LNCaP clone FGC (cell line): ENCODE results near the gene EREG.

Experiments used
- DNase-seq: peaks from one replicate; pipeline ENCODE4 v3.0.0-alpha.2; 2011; ENCODE audit warnings: low read depth
- H3K4me3 ChIP-seq: 2 replicates; pipeline ENCODE4 v1.5.1; 2011; ENCODE audit warnings: mild to moderate bottlenecking, low read depth, low read length, control low read depth
- TF ChIP-seq, protein P1 (sequence below): IDR thresholded peaks from 2 replicates; pipeline ENCODE4 v1.5.1; 2012; ENCODE audit warnings: mild to moderate bottlenecking; ENCODE audit not compliant: control insufficient read depth, insufficient read depth; ENCODE audit errors: extremely low read depth

EREG gene, protein sequence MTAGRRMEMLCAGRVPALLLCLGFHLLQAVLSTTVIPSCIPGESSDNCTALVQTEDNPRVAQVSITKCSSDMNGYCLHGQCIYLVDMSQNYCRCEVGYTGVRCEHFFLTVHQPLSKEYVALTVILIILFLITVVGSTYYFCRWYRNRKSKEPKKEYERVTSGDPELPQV

DNA sequence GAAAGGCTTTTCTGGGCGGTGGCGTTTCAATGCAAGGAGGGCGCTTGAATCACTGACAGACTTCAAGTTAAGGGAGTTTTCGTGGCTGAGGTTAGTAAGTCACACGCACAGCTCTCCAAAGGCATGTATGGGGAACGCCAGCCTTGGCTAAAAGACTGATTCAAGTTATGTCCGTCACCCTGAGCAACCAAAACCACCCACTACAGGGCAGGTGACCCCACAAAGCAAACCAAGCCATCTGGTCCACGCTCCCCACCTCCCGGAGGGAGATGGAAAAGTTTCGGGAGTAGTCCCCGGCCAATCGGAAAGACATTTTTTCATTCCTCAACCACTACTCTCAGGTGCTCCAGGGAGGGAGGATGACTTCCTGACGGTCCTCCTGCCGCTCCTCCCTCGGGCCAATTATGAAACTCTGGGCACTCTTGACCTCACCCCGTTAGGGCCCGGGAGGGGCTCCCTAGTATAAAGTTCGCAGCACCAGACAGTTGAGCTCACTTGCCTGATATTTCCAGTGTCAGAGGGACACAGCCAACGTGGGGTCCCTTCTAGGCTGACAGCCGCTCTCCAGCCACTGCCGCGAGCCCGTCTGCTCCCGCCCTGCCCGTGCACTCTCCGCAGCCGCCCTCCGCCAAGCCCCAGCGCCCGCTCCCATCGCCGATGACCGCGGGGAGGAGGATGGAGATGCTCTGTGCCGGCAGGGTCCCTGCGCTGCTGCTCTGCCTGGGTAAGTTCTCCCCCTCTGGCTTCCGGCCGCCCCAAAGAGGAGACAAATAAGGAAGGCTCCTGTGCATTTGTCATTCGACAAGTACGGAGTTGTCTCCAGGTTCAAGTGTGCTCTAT lies at the start of gene EREG:
Gene EREG (plus strand): TSS at position 494 of the 840 bp plus-strand sequence. CDS start 164 bp downstream, at position 658.
- H3K4me3 ChIP-seq: no peak within 1 kb of the TSS
- DNase-seq: no peak

DNA sequence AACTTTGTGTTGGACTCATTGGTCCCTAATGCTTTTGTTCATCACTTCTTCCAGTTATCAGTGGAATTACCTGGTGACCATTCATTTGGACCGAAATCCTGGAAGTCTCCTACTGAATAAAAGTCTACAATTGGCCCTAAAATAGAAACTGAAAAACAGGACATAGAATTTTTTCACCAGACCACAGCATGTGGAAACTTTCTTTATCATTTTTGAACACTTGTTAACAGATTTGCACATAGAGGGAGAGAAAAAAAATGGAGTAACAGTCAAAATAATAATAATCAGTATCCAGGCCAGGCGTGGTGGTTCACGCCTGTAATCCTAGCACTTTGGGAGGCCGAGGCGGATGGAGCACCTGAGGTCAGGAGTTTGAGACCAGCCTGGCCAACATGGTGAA lies 49.6 kb upstream of the EREG start:
- TF ChIP-seq, protein P1, sequence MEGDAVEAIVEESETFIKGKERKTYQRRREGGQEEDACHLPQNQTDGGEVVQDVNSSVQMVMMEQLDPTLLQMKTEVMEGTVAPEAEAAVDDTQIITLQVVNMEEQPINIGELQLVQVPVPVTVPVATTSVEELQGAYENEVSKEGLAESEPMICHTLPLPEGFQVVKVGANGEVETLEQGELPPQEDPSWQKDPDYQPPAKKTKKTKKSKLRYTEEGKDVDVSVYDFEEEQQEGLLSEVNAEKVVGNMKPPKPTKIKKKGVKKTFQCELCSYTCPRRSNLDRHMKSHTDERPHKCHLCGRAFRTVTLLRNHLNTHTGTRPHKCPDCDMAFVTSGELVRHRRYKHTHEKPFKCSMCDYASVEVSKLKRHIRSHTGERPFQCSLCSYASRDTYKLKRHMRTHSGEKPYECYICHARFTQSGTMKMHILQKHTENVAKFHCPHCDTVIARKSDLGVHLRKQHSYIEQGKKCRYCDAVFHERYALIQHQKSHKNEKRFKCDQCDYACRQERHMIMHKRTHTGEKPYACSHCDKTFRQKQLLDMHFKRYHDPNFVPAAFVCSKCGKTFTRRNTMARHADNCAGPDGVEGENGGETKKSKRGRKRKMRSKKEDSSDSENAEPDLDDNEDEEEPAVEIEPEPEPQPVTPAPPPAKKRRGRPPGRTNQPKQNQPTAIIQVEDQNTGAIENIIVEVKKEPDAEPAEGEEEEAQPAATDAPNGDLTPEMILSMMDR: no peak
- H3K4me3 ChIP-seq: no peak overlapping the region
- DNase-seq: no peak

More for the DNA sequence above, at the start of gene EREG:
- TF ChIP-seq, protein P1: no peak

DNA sequence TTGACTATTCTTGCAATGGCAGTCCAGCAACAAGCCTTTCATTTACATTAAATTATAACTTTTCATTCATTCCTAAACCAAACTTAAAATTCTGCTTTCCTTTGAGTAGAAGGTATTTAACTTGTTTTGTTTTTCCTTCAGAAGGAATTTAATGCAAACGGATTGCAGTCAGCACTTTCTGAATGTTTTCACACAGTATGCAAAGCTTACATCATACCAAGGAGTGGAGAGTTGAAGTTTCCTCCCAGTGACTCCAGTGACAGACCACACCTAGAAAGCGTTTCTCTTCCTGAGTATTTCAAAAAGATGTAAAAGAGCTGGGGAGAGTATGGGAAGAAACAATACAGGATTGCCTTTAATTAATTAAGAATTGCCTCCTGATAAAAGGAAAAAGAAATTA lies 48.5 kb upstream of the EREG start:
- TF ChIP-seq, protein P1: no peak
- H3K4me3 ChIP-seq: no peak overlapping the region
- DNase-seq: no peak

DNA sequence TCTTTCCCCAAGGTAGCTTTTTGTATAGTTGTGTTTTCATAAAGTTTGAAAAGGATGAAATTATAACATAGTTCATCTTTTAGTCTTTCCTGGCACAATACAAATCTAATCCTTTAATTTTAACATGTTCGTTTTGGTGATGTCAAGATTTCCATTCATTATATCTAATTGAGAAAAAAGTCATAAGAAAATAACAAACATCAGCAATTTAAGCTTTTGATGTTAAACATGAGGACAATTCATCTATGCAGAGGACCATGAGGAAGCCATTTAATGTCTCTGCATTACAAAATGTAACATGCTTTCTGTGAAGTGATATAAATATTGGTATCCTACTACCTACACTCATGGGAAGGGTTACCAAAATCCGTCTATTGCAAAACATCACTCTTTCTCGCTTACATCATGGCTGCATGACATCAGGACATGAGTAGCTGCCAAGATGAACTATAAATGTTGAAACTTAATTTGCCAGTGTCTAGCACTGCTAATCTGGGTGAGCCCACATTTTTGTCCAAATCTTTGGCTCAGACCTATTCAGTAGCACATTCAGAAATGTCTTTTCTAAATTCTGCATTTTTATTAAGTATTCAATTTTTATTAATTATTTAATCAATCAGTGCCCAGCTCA lies 47.2 kb upstream of the EREG start:
- DNase-seq: no peak
- no peak overlapping the region for H3K4me3 ChIP-seq
- TF ChIP-seq, protein P1: no peak

DNA sequence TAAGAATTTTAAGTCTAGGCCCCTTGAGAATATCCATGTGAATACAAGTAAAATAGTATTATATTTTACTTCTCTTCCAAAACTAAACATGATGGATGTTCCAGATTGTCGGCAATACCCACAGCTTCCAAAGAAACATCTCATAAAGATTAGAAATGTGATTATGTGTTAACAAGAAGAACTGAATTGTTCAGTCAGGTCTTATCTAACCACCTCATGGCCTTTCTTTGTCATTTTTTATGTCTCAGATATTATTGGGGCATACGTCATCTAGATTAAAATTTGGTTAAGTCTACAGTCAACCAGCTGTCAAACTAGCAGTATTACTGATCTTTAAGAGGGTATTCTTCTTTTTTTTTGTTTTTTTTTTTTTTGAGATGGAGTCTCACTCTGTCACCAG lies 46.7 kb upstream of the EREG start:
- no peak for DNase-seq
- TF ChIP-seq, protein P1: no peak

DNA sequence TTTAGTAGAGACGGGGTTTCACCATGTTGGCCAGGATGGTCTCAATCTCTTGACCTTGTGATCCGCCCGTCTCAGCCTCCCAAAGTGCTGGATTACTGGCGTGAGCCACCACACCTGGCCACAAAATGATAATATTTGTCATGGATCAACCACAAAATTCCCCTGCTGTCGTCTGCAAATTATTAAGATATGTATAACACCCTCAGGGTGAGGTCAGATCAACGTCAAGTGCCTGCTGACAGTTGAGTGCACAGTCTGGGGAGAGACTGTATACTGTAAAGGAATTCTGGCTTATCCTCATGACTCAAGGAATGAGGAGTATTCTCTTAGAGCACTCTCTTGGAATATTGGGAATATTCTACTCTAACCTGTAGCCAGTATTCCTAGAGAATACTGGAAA lies 45.5 kb upstream of the EREG start:
- TF ChIP-seq, protein P1: no peak
- no peak overlapping the region for H3K4me3 ChIP-seq
- no peak for DNase-seq

More for the DNA sequence above, 46.7 kb upstream of the EREG start:
- no peak overlapping the region for H3K4me3 ChIP-seq
